Measurements from ENCODE around the gene RASA3.

The RASA3 gene

GRCh38 chr13:114035583-114036531 lies 96.6 kb downstream of the RASA3 start:
- no peak for DNase-seq (ENCODE audit: low read depth in 3 of 3)

GRCh38 chr13:114035186-114035582 lies 97.2 kb downstream of the RASA3 start:
- DNase-seq (ENCODE audit: low read depth in 3 of 3) = no peak

- DNase-seq (ENCODE audit: low read depth in 3 of 3) = no peak
Measured at GRCh38 chr13:114034481-114034891, 97.9 kb downstream of the RASA3 start.

GRCh38 chr13:114033541-114034315 lies 98.7 kb downstream of the RASA3 start:
- no peak for DNase-seq (ENCODE audit: low read depth in 3 of 3)

GRCh38 chr13:114032126-114032799 lies 100.2 kb downstream of the RASA3 start:
- DNase-seq (ENCODE audit: low read depth in 3 of 3) = no peak

GRCh38 chr13:114031631-114032030 lies 100.8 kb downstream of the RASA3 start:
- no peak for DNase-seq (ENCODE audit: low read depth in 3 of 3)

GRCh38 chr13:114030666-114031610 lies 101.5 kb downstream of the RASA3 start:
- no peak for DNase-seq (ENCODE audit: low read depth in 3 of 3)

- DNase-seq (ENCODE audit: low read depth in 3 of 3) = no peak
Measured at GRCh38 chr13:114029866-114030625, 102.4 kb downstream of the RASA3 start.

GRCh38 chr13:114027826-114028225 lies 104.6 kb downstream of the RASA3 start:
- DNase-seq (ENCODE audit: low read depth in 3 of 3) = no peak

- DNase-seq (ENCODE audit: low read depth in 3 of 3) = no peak
Measured at GRCh38 chr13:114027046-114027715, 105.2 kb downstream of the RASA3 start.

- no peak for DNase-seq (ENCODE audit: low read depth in 3 of 3)
Measured at GRCh38 chr13:114026481-114026880, 105.9 kb downstream of the RASA3 start.

GRCh38 chr13:114025714-114026431 lies 106.5 kb downstream of the RASA3 start:
- no peak for DNase-seq (ENCODE audit: low read depth in 3 of 3)

- DNase-seq (ENCODE audit: low read depth in 3 of 3) = no peak
Measured at GRCh38 chr13:114025405-114025713, 107.1 kb downstream of the RASA3 start.

- DNase-seq (ENCODE audit: low read depth in 3 of 3) = no peak
Measured at GRCh38 chr13:114024603-114025404, 107.6 kb downstream of the RASA3 start.

GRCh38 chr13:114023716-114024602 lies 108.5 kb downstream of the RASA3 start:
- no peak for DNase-seq (ENCODE audit: low read depth in 3 of 3)

- DNase-seq (ENCODE audit: low read depth in 3 of 3) = no peak
Measured at GRCh38 chr13:114022876-114023275, 109.5 kb downstream of the RASA3 start.

- no peak for DNase-seq (ENCODE audit: low read depth in 3 of 3)
Measured at GRCh38 chr13:114022309-114022669, 110.1 kb downstream of the RASA3 start.
